Erythroblast (primary cell): ENCODE results near the gene SPDEF.

Experiments
- GATA1 ChIP-seq: IDR thresholded peaks from 2 replicates; pipeline ENCODE4 v1.6.1; 2011; ENCODE audit warnings: low read depth, mild to moderate bottlenecking, control low read depth, low read length, moderate library complexity
- POLR2A ChIP-seq: IDR thresholded peaks from 2 replicates; pipeline ENCODE4 v1.6.1; 2011; ENCODE audit warnings: mild to moderate bottlenecking, low read length

DNA sequence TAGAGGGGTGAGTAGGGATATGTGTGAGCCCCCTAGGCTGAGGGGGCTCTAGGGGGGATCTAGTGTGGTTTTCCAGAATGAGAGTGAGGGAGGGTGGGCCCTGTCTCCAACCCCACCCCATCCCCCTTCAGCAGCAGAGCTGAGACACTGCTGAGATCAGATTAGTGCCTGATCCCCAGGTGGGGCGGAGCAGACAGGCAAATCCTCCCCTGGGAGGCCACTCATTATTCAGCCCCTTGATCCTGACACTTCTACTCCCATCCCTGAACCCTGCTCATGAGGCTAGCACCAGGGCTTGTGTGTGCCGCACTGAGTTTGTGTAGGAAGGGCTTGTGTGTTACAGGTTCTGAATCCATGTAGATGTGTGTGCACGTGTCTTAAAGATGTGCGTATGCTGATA is 42.5 kb downstream of the SPDEF start:
- TF ChIP-seq POLR2A (no peak), GATA1 (no peak)
